ENCODE data around the gene IMPACT. TPM values are rescaled to one million over a fixed set of nuclear protein-coding genes. Genes with fewer than 3 reads are reported as not detected.

The IMPACT gene
- total RNA-seq, 1 donor from 2014 or later, result 38.2 TPM

- DNase-seq (ENCODE audit: low spot score in 2 of 2), result no peak
- Histone ChIP-seq H3K27ac (no peak overlapping the region), H3K36me3 (no peaks in the 10 kb centered on the region), H3K27me3 (no peaks in the 10 kb centered on the region), H3K4me1 (no peaks in the 10 kb centered on the region), H3K9me3 (no peaks in the 10 kb centered on the region), H3K4me3 (peak overlapping the region in 1 of 2 donors; percentile 78)
- intact Hi-C loops (cut with DNase I), result loop anchor here (10.0 kb wide), 1 partner anchor 956 kb away; the partner anchor contains the start of gene ZNF521
- TF ChIP-seq CTCF (IDR thresholded peaks at IDR 0.05), result no peak
Observed at GRCh38 chr18:24398540-24398939, 27.9 kb upstream of the IMPACT start.

DNA sequence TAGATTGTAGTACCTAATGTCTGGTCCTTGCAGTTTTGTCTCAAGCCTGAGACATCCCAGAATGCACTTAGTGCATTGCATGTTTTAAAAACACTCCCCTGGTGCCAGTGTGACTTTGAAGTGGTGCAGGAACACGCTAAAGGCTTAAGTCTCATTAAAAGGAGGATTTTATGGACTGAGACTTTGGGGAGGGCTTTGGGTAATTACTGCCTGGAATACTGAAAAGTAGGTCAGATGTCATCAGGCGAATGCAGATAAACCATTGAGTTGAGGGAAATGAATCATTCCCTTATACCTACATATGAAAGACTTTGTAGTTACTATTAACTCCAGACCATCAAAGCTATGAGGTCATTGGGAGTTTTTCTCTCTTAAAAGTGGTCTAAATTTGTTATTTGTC is 25.9 kb upstream of the IMPACT start:
- Histone ChIP-seq H3K36me3 (no peaks in the 10 kb centered on the region), H3K4me1 (no peaks in the 10 kb centered on the region), H3K27ac (no peak overlapping the region), H3K9me3 (no peaks in the 10 kb centered on the region), H3K27me3 (no peaks in the 10 kb centered on the region), H3K4me3 (no peak overlapping the region)
- no peak for TF ChIP-seq CTCF (IDR thresholded peaks at IDR 0.05)
- DNase-seq (ENCODE audit: low spot score in 2 of 2), result no peak
- intact Hi-C loops (cut with DNase I), result no loop called here

- H3K36me3 ChIP-seq, result no peaks in the 10 kb centered on the region
- no peak overlapping the region for H3K27ac ChIP-seq
- intact Hi-C loops (cut with DNase I), result no loop called here
- TF ChIP-seq CTCF (IDR thresholded peaks at IDR 0.05), result no peak
- H3K4me3 ChIP-seq, result no peak overlapping the region
- no peaks in the 10 kb centered on the region for H3K27me3 ChIP-seq
- H3K9me3 ChIP-seq, result no peaks in the 10 kb centered on the region
- no peak for DNase-seq (ENCODE audit: low spot score in 2 of 2)
- no peaks in the 10 kb centered on the region for H3K4me1 ChIP-seq
Observed at GRCh38 chr18:24402209-24402785, 24.2 kb upstream of the IMPACT start.

- Histone ChIP-seq H3K27me3 (no peaks in the 10 kb centered on the region), H3K36me3 (no peaks in the 10 kb centered on the region), H3K27ac (no peak overlapping the region), H3K4me3 (no peak overlapping the region), H3K9me3 (no peaks in the 10 kb centered on the region), H3K4me1 (no peaks in the 10 kb centered on the region)
- intact Hi-C loops (cut with DNase I), result no loop called here
- DNase-seq (ENCODE audit: low spot score in 2 of 2), result no peak
- no peak for TF ChIP-seq CTCF (IDR thresholded peaks at IDR 0.05)
Observed at GRCh38 chr18:24403076-24403475, 23.4 kb upstream of the IMPACT start.

GRCh38 chr18:24404591-24404990 is 21.9 kb upstream of the IMPACT start:
- no peak overlapping the region for H3K4me3 ChIP-seq
- no peak for DNase-seq (ENCODE audit: low spot score in 2 of 2)
- no peaks in the 10 kb centered on the region for H3K4me1 ChIP-seq
- intact Hi-C loops (cut with DNase I), result no loop called here
- no peaks in the 10 kb centered on the region for H3K9me3 ChIP-seq
- no peak overlapping the region for H3K27ac ChIP-seq
- H3K27me3 ChIP-seq, result no peaks in the 10 kb centered on the region
- no peak for TF ChIP-seq CTCF (IDR thresholded peaks at IDR 0.05)
- H3K36me3 ChIP-seq, result no peaks in the 10 kb centered on the region

- no peaks in the 10 kb centered on the region for H3K9me3 ChIP-seq
- H3K4me3 ChIP-seq, result no peak overlapping the region
- intact Hi-C loops (cut with DNase I), result no loop called here
- no peak for DNase-seq (ENCODE audit: low spot score in 2 of 2)
- H3K36me3 ChIP-seq, result no peaks in the 10 kb centered on the region
- no peak for TF ChIP-seq CTCF (IDR thresholded peaks at IDR 0.05)
- no peaks in the 10 kb centered on the region for H3K4me1 ChIP-seq
- no peak overlapping the region for H3K27ac ChIP-seq
- H3K27me3 ChIP-seq, result no peaks in the 10 kb centered on the region
Observed at GRCh38 chr18:24408496-24408895, 18.0 kb upstream of the IMPACT start.

Data from ascending aorta (tissue), 2 donors.